ENCODE measurements around the gene PPFIBP2. TPM values are rescaled to one million over a fixed set of nuclear protein-coding genes. Genes with fewer than 3 reads are reported as not detected.

PPFIBP2 gene
- total and polyA plus RNA-seq, 2 of the 13 experiments (the other 11 are each of a cell fraction or from before 2014, with no cell fraction given), result 15.0 to 52.5 TPM

GRCh38 chr11:7621090-7621489 lies 107.3 kb downstream of the PPFIBP2 start (continued):
- TF ChIP-seq, protein P1, sequence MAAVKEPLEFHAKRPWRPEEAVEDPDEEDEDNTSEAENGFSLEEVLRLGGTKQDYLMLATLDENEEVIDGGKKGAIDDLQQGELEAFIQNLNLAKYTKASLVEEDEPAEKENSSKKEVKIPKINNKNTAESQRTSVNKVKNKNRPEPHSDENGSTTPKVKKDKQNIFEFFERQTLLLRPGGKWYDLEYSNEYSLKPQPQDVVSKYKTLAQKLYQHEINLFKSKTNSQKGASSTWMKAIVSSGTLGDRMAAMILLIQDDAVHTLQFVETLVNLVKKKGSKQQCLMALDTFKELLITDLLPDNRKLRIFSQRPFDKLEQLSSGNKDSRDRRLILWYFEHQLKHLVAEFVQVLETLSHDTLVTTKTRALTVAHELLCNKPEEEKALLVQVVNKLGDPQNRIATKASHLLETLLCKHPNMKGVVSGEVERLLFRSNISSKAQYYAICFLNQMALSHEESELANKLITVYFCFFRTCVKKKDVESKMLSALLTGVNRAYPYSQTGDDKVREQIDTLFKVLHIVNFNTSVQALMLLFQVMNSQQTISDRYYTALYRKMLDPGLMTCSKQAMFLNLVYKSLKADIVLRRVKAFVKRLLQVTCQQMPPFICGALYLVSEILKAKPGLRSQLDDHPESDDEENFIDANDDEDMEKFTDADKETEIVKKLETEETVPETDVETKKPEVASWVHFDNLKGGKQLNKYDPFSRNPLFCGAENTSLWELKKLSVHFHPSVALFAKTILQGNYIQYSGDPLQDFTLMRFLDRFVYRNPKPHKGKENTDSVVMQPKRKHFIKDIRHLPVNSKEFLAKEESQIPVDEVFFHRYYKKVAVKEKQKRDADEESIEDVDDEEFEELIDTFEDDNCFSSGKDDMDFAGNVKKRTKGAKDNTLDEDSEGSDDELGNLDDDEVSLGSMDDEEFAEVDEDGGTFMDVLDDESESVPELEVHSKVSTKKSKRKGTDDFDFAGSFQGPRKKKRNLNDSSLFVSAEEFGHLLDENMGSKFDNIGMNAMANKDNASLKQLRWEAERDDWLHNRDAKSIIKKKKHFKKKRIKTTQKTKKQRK (IDR thresholded peaks at IDR 0.05; ENCODE audit: low read length), result no peak

- no peak overlapping the region for H3K4me3 ChIP-seq (replicated peaks in 1 of 3; ENCODE audit: insufficient read depth in 1 of 3, low read depth in 2 of 3, low read length in 3 of 3)
- peaks cover 5% of the 10 kb centered on the region; the same call in 1 of the 2 replicates for H3K4me1 ChIP-seq (ENCODE audit: insufficient read depth, low read length)
- ChIA-PET POLR2A (no interaction called here), CTCF (ENCODE audit: low intra/inter-chr PET ratio, low total read pairs) (no interaction called here)
- H3K36me3 ChIP-seq (replicated peaks in 1 of 2; ENCODE audit: control insufficient read depth in 1 of 2, insufficient read depth in 2 of 2, low read length in 2 of 2), result peaks cover 28 to 60% of the 10 kb centered on the region in 2 experiments
- no peak for TF ChIP-seq ZFP82 (CRISPR knock-in tag; IDR thresholded peaks at IDR 0.05; ENCODE audit: borderline replicate concordance)
- no peak for TF ChIP-seq ZNF562 (CRISPR knock-in tag; IDR thresholded peaks at IDR 0.05; ENCODE audit: borderline replicate concordance)
- no peak for TF ChIP-seq HES4 (CRISPR knock-in tag; IDR thresholded peaks at IDR 0.05; ENCODE audit: borderline replicate concordance)
- no peak for TF ChIP-seq ZNF205 (CRISPR knock-in tag; IDR thresholded peaks at IDR 0.05)
- no peak for TF ChIP-seq ZNF598 (CRISPR knock-in tag; IDR thresholded peaks at IDR 0.05; ENCODE audit: borderline replicate concordance)
- no peak for TF ChIP-seq FOXK1 (CRISPR knock-in tag; IDR thresholded peaks at IDR 0.05; ENCODE audit: borderline replicate concordance, low read depth)
- no peak for TF ChIP-seq MAFK (conservative IDR thresholded peaks at IDR 0.05 in 1 of 2, IDR thresholded peaks at IDR 0.05 in 1 of 2; ENCODE audit: low read length in 2 of 2)
- TF ChIP-seq SATB2 (CRISPR knock-in tag; IDR thresholded peaks at IDR 0.05), result no peak
- no peak for TF ChIP-seq ZBTB39 (CRISPR knock-in tag; IDR thresholded peaks at IDR 0.05)
- ATAC-seq (no peak), FAIRE-seq (no peak), DNase-seq (ENCODE audit: low spot score) (no peak)
- H3K9me3 ChIP-seq (ENCODE audit: low read length), result no peaks in the 10 kb centered on the region
- intact Hi-C loops (cut with micrococcal nuclease; ENCODE audit: unreplicated experiment), result no loop called here
- in situ Hi-C loops (cut with HindIII; ENCODE audit: extremely low pct_ligation_motif_present, low pct_unique_long_range_greater_than_20kb), result no loop called here
- no peaks in the 10 kb centered on the region for H4K20me1 ChIP-seq (ENCODE audit: insufficient read depth, low read length)
- no TSS peak for BruUV-seq (replicated peaks)
- no peaks in the 10 kb centered on the region for H3K79me2 ChIP-seq (ENCODE audit: insufficient read depth, low read length)
- no peak overlapping the region for H3K9ac ChIP-seq (ENCODE audit: insufficient read depth, low read depth, low read length)
- H3K27me3 ChIP-seq (ENCODE audit: control insufficient read depth in 1 of 2, insufficient read depth in 2 of 2, low read length in 2 of 2), result no peaks in the 10 kb centered on the region
- H3K27ac ChIP-seq (ENCODE audit: extremely low read length, insufficient read depth, low read length), result no peak overlapping the region
- H3K4me2 ChIP-seq (ENCODE audit: low read depth, low read length), result no peak overlapping the region
- H2AFZ ChIP-seq (ENCODE audit: low read length), result no peak overlapping the region
- 60% methylated on average over 1 of the region's 1 CpG for WGBS (ENCODE audit: low lambda C conversion rate)
Observed at GRCh38 chr11:7621554-7621953, 107.8 kb downstream of the PPFIBP2 start.
